Stimulated activated CD8-positive, alpha-beta memory T cell treated with anti-CD3 and anti-CD28 coated beads, Interleukin-7, amount 100 ng/mL, for 1 hour (primary cell): ENCODE measurements around the gene LAMC3.
"Not testable (repeated sequence)": the region's sequence is repeated elsewhere in the genome, so short reads cannot be mapped to it uniquely, and the experiment has no call there.

Experiments
- DNase-seq, 2 donors: peaks; one replicate each; pipeline ENCODE4 v3.0.0-alpha.2; 2020; ENCODE audit warnings: low read depth in 2 of 2

Gene LAMC3

GRCh38 chr9:131028931-131029573 lies 20.1 kb downstream of the LAMC3 start:
- no peak for DNase-seq

DNA sequence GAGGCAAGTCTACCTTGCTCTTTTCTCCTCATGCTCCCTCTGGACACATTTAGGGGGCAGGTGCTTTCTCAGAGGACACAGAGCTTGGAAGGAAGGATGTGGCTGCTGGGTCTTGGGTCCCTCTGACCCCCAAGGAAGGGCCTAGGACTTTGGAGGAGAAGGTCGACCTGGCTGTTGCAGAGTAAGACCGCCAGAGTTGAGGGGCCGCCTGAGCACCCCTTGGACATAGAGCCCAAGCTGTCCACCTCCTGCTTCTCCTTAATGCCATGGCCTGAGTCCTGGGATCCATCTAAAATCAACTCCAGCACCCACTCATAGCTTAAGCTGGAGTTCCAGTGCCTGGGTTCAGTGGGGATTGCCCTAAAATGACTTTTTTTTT lies 20.6 kb downstream of the LAMC3 start:
- no peak for DNase-seq

DNA sequence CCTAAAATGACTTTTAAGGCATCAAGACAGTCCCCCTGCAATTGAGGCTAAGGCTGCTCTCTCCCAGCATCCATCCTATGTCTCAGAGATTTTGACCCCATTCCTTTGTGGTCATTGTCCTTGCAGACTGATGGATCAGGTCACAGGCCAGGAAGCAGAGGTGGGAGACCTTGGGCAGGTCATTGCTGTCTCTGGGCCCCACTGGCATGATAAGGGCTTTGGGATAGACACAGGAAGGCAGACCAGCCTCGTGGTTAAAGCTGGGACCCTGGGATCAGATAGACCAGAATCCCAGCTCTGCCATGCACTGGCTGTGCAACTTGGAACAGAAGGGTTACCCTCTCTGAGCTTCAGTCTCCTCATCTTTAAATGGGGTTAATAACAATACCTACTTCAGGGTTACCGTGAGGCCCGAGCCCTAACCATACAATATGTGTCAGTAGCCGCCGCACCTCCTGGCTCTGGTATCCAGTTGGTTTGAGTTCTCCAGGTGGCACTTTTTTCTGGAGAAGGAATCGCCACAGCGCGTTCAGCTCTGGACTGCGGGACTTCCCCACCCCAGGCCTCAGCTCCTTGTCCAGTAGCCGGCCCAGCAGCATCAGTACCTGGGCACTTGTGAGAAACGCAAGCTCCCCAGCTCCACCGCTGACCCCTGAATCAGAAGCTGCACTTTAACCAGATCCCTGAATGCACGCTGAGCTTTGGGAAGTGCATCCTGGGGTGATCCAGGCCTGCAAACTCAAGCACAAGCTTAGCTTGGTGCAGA lies 21.4 kb downstream of the LAMC3 start:
- no peak for DNase-seq

DNA sequence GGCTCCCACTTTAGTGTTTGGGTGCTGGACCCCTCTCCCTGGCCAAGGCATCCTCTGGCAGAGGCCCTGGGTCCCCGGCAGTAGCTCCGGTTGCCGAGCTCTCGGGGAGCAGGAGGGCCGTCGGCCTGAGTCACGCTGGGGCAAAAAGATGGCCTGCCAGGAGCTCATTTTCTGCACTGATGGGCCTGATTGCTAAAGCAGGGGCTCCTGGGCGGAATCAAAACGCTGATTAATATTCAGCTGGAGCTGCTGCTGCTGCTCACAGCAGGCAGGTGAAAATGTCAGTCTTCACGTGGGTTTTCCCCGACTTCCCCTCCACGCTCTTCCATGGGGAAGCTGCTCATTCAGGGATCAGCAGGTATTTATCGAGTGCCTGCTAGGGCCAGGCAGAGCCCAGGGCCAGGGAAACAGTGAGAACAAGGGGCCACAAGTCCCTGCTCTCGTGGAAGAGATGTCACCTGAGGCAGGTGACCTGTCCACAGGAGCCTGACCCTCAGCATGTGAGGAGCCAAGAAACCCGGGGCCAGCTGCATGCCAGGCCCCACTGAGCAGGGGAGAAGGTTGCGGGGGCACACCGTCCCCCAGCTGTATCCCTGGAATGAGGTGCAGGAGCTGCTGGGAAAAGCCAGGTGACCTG lies 22.1 kb downstream of the LAMC3 start:
- no peak for DNase-seq

DNA sequence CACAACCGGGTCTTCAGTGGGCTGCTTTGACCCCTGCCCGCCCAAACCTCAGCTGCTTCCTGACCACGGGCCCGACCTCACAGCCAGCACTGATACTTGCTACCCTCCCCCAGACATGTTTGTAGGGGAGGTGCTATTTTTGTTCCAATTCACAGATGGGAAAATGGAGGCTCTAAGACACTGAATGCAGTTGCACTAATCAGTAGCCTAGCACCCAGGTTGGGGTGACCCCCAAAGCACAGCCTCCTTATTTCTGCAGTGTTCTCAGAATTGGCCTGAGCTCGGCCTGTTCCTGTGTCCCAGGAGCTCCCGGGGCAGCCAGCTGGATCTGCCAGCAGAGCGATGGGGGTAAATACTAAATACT lies 22.6 kb downstream of the LAMC3 start:
- DNase-seq, result no peak

GRCh38 chr9:131032384-131032783 lies 23.4 kb downstream of the LAMC3 start:
- DNase-seq, result no peak

DNA sequence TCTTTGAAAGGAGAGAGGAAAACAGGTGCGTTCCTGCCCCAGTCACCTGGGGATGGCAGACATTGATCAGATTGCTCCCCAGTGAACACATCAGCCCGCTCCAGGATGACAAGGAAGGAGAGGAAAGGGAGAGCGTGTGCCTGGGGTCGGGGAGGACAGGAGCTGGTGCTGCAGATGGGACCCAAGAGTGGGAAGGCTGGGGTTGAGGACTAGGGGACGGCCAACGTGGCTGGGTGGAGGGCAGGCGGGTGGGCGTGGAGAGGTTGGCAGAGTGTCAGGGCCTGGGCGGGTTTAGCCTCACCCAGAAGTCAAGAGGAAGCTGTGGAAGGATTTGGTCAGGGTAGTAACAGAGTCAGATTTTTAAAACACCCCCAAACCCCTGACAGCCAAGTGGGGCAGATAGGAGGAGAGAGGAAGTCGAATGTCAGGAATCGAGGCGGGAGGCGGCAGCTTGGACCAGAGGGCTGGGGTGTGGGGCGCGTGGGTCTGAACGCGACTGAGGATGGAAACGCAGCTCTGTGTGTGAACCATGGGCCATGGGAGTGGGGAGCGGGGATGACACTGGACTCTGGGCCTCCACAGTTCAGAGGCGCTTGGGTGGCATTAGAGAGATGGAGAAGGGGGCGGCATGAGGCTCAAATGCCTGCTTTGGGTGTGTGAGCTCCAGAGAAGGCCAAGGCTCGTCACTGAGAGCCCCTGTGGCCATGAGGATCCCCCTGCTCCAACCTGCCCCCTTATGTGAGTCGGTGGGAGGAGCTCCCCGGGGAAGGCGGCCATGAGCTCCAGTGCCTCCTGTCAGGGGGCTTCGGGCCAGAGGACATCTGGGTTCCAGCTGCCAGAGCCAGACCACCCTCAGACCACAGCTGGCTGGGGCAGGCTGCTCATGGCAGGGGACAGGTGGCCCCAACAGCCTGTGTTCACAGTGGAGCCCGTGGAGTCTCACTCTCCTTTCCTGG lies 24.6 kb downstream of the LAMC3 start:
- DNase-seq, result no peak

- no peak for DNase-seq
These were observed 25.3 kb downstream of the LAMC3 start for GRCh38 chr9:131034268-131034667.

- not testable (repeated sequence) for DNase-seq
These were observed 25.8 kb downstream of the LAMC3 start for GRCh38 chr9:131034749-131035148.

- DNase-seq, result no peak
These were observed 26.6 kb downstream of the LAMC3 start for GRCh38 chr9:131035548-131035947.

DNA sequence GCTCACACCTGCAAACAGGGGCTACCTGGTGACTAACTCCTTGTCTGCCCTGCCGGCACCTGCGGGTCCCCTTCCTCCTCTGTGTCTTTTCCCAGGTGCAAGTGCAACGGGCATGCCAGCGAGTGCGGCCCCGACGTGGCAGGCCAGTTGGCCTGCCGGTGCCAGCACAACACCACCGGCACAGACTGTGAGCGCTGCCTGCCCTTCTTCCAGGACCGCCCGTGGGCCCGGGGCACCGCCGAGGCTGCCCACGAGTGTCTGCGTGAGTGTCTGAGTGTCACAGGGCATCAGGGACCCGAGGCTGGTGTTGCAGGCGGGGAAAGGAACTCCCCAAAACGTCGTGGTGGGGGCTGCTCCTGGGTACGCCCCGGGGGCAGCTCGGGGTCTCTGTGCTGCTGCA lies 27.1 kb downstream of the LAMC3 start:
- no peak for DNase-seq

- DNase-seq, result no peak
These were observed 27.8 kb downstream of the LAMC3 start for GRCh38 chr9:131036529-131037334.

DNA sequence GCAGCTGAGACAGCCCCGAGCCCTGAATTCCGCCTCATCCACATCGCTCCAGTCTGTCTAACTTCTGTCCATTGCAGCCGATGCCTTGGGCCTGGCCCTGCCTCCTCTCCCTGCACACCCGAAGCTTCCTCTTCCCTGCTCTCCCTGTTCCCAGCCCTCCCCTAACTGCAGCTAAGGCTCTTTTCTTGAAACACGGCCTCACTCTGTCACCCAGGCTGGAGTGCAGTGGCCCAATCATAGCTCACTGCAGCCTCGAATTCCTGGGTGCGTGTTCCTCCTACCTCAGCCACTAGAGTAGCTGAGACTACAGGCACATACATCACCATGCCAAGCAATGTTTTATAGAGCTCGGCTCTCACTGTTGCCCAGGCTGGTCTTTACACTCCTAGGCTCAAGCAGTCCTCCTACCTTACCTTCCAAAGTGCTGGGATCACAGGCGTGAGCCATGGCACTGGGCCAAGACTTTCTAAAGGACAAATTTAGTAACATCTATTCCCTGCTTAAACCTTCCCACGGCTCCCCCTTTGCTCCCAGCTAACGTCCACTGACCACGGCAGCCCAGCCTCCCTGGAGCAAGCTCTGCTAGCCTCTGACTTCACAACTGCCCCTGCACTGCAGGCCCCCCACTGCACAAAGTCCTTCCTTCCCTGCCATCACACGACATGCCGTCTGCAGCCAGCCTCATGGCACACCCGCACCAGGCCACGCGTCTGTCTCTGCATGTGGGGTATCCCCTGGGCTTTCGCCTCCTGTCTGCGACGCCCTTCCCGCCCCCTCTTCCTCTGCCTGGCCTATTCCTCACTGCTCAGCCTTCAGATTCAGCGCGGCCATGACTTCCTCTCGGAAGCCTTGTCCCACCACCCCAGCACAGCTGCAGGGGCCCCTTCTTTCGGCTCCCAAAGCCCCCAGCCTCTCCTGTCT lies 28.6 kb downstream of the LAMC3 start:
- DNase-seq, result no peak

DNA sequence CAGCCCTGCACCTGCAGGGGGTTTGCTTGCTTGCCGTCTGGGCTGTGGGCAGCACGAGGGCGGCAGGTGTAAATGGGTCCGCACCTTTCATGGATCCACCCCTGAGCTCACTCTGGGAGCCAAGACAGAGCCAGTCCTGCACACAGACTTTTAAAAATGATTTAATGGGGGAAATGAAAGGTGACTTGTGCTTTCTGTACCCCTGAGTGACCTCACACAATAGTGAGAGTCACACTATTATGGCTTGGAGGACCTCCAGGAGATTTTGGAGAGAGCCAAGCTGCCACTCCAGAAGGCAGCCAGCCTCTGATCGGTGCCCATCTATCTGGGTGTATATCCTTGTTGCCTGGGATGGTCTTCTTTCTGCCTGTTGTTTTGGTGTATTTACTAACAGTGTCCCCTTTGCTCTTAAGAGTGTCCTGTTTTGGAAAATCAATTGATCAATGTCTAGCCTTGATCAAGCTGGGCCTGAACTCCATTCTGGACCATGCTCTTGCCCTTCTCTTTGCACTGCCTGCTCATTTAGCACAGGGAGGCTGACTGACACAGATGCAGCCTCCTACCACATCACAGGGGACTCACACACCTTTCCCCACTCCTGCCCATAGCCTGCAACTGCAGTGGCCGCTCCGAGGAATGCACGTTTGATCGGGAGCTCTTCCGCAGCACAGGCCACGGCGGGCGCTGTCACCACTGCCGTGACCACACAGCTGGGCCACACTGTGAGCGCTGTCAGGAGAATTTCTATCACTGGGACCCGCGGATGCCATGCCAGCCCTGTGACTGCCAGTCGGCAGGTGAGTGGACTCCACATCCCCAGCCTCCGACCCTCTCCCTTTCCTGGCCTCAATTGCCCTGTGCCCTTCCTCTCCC lies 29.5 kb downstream of the LAMC3 start:
- no peak for DNase-seq

DNA sequence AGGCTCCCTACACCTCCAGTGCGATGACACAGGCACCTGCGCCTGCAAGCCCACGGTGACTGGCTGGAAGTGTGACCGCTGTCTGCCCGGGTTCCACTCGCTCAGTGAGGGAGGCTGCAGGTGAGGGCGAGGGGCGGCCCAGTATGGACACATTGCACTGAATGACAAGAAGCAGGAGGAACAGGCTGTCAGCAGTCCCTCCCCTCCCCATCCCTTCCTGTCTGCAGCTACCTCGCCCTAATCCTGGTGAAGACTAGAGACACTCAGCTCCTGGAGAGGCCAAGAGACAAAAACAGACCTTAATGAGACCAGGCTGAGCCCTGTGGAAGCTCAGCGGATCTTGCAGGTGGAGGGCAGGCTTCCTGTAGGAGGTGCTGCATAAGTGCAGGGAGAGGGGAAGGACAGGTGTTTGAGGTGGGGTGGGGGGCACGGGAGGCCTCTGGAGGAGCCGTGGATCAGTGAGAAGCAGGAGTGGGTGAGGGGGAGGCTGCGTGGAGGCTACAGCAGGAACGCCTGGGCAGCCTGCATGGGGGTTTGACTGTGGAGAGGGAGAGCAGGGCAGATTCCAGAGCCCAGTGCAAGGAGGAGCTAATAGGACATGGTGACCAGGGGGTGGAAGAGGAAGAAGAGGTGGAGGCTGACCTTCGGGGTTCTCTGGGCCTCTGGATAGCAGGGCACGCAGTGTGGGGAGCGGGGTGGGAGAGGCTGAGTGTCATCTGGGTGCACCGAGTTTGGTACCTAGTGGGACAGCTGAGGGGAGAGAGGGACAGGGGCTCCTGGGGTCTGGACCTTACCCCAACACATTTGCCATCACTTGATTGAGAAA lies 30.4 kb downstream of the LAMC3 start:
- DNase-seq, result no peak

DNA sequence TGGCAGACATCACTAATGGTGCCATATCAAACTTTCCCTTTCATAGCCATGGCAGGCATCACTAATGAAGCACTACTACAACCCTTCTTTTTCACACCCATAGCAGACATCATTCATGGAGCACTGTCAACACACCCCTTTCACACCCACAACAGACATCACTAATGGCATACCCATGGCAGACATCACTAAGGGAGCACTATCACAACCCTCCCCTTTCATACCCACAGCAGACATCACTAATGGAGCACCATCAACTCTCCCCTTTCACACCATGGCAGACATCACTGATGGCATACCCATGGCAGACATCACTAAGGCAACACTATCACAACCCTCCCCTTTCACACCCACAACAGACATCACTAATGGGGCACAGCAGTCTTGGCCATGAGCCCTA lies 33.7 kb downstream of the LAMC3 start:
- DNase-seq, result no peak

GRCh38 chr9:131043087-131043486 lies 34.1 kb downstream of the LAMC3 start:
- no peak for DNase-seq

- no peak for DNase-seq
These were observed 34.7 kb downstream of the LAMC3 start for GRCh38 chr9:131043646-131044045.
